ENCODE results near the gene TRNT1.

The TRNT1 gene

DNA sequence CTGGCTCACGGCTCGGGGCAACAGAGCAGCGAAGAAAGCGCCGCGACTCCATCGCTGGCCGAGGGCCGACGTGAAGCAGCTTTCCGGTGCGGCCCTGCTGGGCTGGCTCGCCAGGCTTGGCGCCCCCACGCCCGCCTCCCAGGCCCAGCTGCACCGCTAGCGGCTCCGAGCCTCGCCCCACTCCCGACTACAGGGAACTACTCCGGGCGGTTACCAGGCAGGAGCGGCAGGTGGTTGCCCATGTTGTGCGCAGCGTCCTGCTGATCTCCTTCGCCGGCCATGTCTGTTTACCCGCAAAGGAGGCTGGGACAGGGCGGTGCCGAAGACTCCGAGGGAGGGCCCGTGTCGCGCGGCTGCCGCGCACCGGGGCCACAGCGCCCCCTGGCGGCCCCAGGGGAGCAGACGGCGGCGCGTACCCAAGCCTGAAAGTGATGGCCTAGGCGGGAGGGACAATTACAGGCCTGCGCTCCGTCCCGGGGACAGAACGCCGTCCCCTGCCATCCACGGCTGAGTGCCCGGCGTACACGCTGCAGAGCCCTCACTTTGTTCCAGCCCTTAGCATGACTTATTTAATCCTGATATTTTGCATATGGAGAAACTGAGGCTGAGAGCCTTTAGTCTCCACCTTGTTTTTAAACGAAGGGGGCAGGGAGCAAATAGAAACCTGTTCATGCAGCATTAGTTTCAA is 52.8 kb downstream of the TRNT1 start, which contains the start of gene CRBN:
CRBN (minus strand) TSS at position 285 of the 688 bp plus-strand sequence; CDS start at position 281, 4 bp downstream.
- peak; percentile 83 to 93 for DNase-seq

DNA sequence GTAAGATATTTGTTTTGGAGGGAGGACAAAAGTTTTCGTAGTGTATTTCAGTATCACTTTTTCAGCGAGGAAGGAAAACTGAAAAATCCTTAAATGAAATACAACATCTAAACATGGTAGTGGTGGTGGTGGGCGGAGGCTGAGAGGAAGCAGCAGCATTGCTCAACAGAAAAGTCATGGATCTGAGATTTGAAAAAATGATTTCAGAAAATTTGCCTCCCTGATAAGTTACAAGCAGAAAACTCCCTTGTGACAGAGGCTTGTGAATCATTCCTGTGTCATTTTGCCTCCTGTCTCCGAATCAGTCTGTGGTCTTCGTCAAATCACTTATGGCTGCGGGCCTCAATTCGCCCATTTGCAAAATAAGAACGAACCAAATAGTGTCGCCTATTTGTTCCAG is 53.7 kb downstream of the TRNT1 start:
- peak; percentile 60 to 85 for DNase-seq

DNA sequence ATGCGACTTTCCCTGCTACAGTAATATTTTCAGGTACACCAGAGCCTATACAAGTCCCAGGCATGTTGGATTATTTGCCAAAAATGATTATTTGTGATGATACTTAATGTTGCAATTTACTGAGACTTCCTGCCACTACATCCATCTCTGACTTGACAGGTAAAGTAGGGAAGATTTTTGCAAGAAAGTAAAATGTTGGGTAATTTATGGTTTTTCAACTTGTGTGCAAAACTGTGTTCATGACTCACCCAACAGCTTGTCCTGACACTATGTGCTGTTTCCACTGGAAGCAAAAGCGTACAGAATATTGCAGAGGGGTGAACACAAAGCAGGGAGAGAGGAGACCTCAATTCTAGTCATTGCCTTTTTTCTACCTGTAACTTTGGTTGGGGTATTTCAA is 58.1 kb downstream of the TRNT1 start:
- DNase-seq: no peak

DNA sequence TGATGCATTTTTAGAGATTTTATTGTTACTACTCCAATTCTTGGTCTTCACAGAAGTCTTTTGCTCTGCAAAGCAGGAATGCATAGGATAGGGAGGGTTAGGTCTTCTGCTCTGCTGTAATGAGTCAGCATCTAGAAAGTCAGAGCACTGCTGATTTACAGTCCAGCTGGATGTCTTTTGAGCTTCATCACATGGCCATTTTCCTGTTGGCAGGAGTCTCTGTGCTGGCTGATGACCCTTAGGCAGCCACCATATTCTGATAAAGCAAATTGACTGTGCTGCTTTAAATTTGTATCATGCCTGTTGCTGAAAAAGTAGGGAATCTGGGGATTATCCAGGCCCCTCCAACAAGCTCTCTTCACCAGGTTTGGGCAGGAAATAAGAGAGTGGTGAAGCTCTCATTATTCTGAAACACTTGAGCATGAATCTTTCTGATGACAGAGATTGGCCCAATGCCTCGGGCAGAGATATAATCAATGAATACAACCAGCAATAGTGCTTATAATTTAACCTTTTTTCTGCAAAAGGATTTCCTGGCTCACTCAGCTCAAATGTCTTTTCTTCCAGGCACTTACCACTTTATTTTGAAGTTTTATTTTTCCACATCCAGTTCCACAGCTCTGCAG is 62.5 kb downstream of the TRNT1 start:
- DNase-seq: no peak

DNA sequence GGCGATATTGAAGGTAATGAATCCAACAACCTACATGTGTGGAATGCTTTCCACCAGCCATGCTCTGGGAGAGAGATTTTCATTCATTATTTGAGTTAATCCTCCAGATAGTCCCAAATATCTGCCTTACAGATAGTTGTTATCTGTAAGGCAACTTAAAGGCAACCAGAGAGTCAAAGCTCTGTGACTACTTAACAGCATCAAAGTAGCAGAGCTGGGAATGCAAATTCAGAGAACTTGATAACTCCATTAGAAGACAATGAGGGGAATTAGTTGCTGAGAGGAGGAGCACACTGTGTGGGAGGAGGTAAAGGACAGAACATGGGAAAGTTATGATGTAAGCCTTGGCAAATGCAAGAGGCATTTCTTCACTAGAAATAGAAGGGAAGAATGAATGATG is 63.2 kb downstream of the TRNT1 start:
- no peak for DNase-seq

DNA sequence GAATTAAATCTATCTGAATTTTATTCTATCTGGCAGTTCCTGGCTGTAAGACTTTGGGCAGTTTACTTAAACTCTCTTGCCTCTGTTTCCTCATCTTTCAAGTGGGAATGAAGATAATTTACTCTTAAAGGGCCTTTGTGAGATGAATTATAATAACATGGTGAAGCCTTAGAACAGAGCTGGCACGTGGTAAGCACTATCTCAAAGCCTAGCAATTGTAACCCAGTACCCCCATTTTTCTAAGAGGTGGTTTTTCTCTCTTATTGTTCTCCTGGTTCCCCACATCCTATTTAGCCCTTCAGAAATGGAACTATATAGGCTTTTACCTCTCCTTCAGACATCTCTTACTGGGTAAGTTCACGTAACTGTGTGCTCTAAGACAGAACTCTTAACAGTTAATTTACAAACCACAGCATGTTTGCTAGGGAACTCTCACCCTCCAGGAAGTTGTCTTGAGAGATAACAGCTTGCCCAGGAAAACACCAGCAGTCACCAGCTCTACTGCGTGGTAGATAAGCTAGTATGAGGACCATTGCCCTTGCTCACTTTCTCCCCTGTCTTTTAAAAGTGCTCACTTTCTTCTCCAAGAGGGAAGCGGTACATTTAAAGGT is 65.0 kb downstream of the TRNT1 start:
- no peak for DNase-seq

DNA sequence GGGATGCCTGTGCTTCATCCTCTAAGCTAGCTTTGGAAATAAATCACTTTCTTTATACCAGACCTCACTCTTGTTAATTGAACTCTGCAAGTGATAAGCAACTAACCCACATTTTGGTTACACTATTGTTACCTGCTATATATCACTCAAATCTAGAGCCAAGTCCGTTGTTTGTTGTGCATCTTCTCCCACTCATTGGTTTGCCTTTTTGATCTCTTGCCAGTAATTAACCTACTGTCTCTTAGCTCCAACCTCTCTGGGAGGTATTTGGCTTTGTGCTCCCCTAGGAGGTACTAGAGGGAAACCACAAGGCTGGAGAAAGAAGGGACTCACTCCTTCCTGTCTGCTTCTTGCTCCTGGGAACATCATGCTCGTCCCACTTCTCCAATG is 65.5 kb downstream of the TRNT1 start:
- no peak for DNase-seq

DNA sequence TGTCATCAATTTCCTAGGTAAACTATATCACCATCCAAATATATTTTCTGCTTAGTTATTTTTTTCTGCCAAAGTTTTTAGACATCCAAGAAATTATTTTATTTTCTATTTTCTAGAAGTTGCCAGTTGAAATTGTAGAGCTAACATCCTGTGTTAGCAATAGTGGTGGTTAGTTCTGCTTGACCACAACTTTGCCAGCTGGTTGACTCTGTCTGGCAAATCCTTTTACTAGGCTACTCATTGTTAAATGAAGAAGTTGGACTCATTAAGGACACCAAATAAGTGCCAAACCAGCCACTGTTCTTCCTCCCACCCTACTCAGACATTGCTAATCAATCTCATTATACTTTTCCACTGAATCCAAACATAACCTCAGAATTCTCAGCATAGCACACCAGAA is 68.1 kb downstream of the TRNT1 start:
- no peak for DNase-seq

DNA sequence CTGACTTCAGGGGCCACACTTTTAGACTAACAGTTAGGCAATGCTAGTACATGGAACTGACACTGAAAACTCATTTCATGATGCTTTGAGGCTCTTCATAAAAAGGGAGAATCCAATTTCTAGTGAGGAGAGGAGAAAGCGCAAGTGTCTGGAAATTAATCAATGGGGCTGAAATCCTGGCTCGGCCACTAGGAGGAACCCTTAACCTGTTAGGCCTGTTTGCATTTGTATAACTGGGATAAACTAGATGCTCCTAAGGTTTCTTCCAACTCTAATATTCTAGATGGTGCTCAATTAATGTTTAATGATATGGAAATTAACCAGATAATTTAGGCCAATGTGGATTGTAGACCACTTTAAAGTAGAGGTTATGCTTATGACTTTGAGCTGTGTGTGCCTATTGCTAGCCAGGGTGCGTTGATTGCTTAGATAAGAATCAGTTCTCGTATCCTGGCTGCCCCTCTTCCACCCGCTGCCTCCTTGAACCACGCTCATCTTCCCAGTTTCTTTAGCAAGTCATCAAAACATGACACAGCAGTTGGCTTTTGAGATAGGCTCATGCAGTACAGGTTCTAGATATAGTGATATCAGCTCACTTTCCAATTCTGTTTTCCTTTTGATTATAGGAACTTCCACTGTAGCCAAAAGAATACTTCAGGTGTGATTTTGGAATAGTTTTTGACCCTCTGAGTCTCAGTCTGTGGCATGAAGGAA is 69.6 kb downstream of the TRNT1 start:
- peak in 1 of 2 donors; percentile 8 for DNase-seq

All from inflammatory macrophage treated with lipopolysaccharide for 1 hour (primary cell).